ENCODE results near the gene CST6. TPM values are rescaled to one million over a fixed set of nuclear protein-coding genes. Genes with fewer than 3 reads are reported as not detected.
"Not testable (repeated sequence)": the region's sequence is repeated elsewhere in the genome, so short reads cannot be mapped to it uniquely, and the experiment has no call there.

The CST6 gene
- total and polyA plus RNA-seq, 2 donors = 0.37 to 0.58 TPM

GRCh38 chr11:66014804-66015453 lies 3.1 kb downstream of the CST6 start:
- H3K27ac ChIP-seq (ENCODE audit: low read depth) = no peak overlapping the region
- H3K4me1 ChIP-seq (ENCODE audit: insufficient read depth) = no peaks in the 10 kb centered on the region
- H3K36me3 ChIP-seq (ENCODE audit: insufficient read depth) = no peaks in the 10 kb centered on the region
- no peak for DNase-seq (ENCODE audit: extremely low spot score)
- no peak overlapping the region for H3K4me3 ChIP-seq (ENCODE audit: low read depth, low read length)
- 88% methylated on average over 6 of the region's 6 CpGs for WGBS

GRCh38 chr11:66015454-66015881 lies 3.7 kb downstream of the CST6 start:
- Histone ChIP-seq H3K36me3 (ENCODE audit: insufficient read depth) (no peaks in the 10 kb centered on the region), H3K4me1 (ENCODE audit: insufficient read depth) (no peaks in the 10 kb centered on the region), H3K4me3 (ENCODE audit: low read depth, low read length) (no peak overlapping the region), H3K27ac (ENCODE audit: low read depth) (no peak overlapping the region)
- WGBS = 74% methylated on average over 7 of the region's 7 CpGs
- DNase-seq (ENCODE audit: extremely low spot score) = no peak

- Histone ChIP-seq H3K27ac (ENCODE audit: low read depth) (no peak overlapping the region), H3K4me1 (ENCODE audit: insufficient read depth) (no peaks in the 10 kb centered on the region), H3K4me3 (ENCODE audit: low read depth, low read length) (no peak overlapping the region), H3K36me3 (ENCODE audit: insufficient read depth) (no peaks in the 10 kb centered on the region)
- WGBS = 84% methylated on average over 18 of the region's 18 CpGs
- no peak for DNase-seq (ENCODE audit: extremely low spot score)
Observed at GRCh38 chr11:66015936-66016792, 4.4 kb downstream of the CST6 start.

GRCh38 chr11:66016793-66017177 lies 5.0 kb downstream of the CST6 start:
- no peaks in the 10 kb centered on the region for H3K4me1 ChIP-seq (ENCODE audit: insufficient read depth)
- 84% methylated on average over 10 of the region's 10 CpGs for WGBS
- no peak overlapping the region for H3K4me3 ChIP-seq (ENCODE audit: low read depth, low read length)

GRCh38 chr11:66017321-66017720 lies 5.5 kb downstream of the CST6 start:
- no peaks in the 10 kb centered on the region for H3K4me1 ChIP-seq (ENCODE audit: insufficient read depth)
- no peak overlapping the region for H3K27ac ChIP-seq (ENCODE audit: low read depth)

More at GRCh38 chr11:66016793-66017177, 5.0 kb downstream of the CST6 start:
- no peaks in the 10 kb centered on the region for H3K36me3 ChIP-seq (ENCODE audit: insufficient read depth)
- no peak for DNase-seq (ENCODE audit: extremely low spot score)
- H3K27ac ChIP-seq (ENCODE audit: low read depth) = no peak overlapping the region

GRCh38 chr11:66020212-66020611 lies 8.4 kb downstream of the CST6 start:
- H3K4me3 ChIP-seq (ENCODE audit: low read depth, low read length) = no peak overlapping the region
- 69% methylated on average over 8 of the region's 8 CpGs for WGBS
- H3K27ac ChIP-seq (ENCODE audit: low read depth) = no peak overlapping the region
- no peaks in the 10 kb centered on the region for H3K4me1 ChIP-seq (ENCODE audit: insufficient read depth)
- H3K36me3 ChIP-seq (ENCODE audit: insufficient read depth) = no peaks in the 10 kb centered on the region
- DNase-seq (ENCODE audit: extremely low spot score) = no peak

More at GRCh38 chr11:66017321-66017720, 5.5 kb downstream of the CST6 start:
- no peak overlapping the region for H3K4me3 ChIP-seq (ENCODE audit: low read depth, low read length)
- no peak for DNase-seq (ENCODE audit: extremely low spot score)
- no peaks in the 10 kb centered on the region for H3K36me3 ChIP-seq (ENCODE audit: insufficient read depth)
- 70% methylated on average over 4 of the region's 4 CpGs for WGBS

GRCh38 chr11:66020618-66021357 lies 9.0 kb downstream of the CST6 start:
- H3K36me3 ChIP-seq (ENCODE audit: insufficient read depth) = no peaks in the 10 kb centered on the region
- H3K27ac ChIP-seq (ENCODE audit: low read depth) = no peak overlapping the region
- DNase-seq (ENCODE audit: extremely low spot score) = no peak
- WGBS = 81% methylated on average over 25 of the region's 25 CpGs
- no peak overlapping the region for H3K4me3 ChIP-seq (ENCODE audit: low read depth, low read length)
- no peaks in the 10 kb centered on the region for H3K4me1 ChIP-seq (ENCODE audit: insufficient read depth)

GRCh38 chr11:66022401-66023185 lies 10.8 kb downstream of the CST6 start:
- H3K4me3 ChIP-seq (ENCODE audit: low read depth, low read length) = no peak overlapping the region
- 22% methylated on average over 46 of the region's 46 CpGs for WGBS
- H3K36me3 ChIP-seq (ENCODE audit: insufficient read depth) = no peaks in the 10 kb centered on the region
- no peak for DNase-seq (ENCODE audit: extremely low spot score)
- H3K27ac ChIP-seq (ENCODE audit: low read depth) = no peak overlapping the region
- no peaks in the 10 kb centered on the region for H3K4me1 ChIP-seq (ENCODE audit: insufficient read depth)

GRCh38 chr11:66023186-66023440 lies 11.3 kb downstream of the CST6 start:
- H3K36me3 ChIP-seq (ENCODE audit: insufficient read depth); DNase-seq (ENCODE audit: extremely low spot score); H3K4me1 ChIP-seq (ENCODE audit: insufficient read depth); H3K4me3 ChIP-seq (ENCODE audit: low read depth, low read length); H3K27ac ChIP-seq (ENCODE audit: low read depth): not testable (repeated sequence)
- WGBS = 91% methylated on average over 5 of the region's 5 CpGs

- H3K27ac ChIP-seq (ENCODE audit: low read depth) = no peak within 1 kb of the TSS
- no peak within 1 kb of the TSS for H3K4me3 ChIP-seq (ENCODE audit: low read depth, low read length)
- H3K4me1 ChIP-seq (ENCODE audit: insufficient read depth) = no peaks in the 10 kb centered on the region
- DNase-seq (ENCODE audit: extremely low spot score) = no peak
- 90% methylated on average over 18 of the region's 18 CpGs for WGBS
- no peaks in the 10 kb centered on the region for H3K36me3 ChIP-seq (ENCODE audit: insufficient read depth)
Observed at GRCh38 chr11:66026017-66026529, 14.3 kb downstream of the CST6 start, which contains the start of gene CATSPER1. TSS of gene CATSPER1 (minus strand) at chr11:66026479. CDS start at chr11:66026379, 100 bp downstream.

- H3K36me3 ChIP-seq (ENCODE audit: insufficient read depth) = no peaks in the 10 kb centered on the region
- 78% methylated on average over 8 of the region's 8 CpGs for WGBS
- H3K4me1 ChIP-seq (ENCODE audit: insufficient read depth) = no peaks in the 10 kb centered on the region
- no peak for DNase-seq (ENCODE audit: extremely low spot score)
- no peak overlapping the region for H3K4me3 ChIP-seq (ENCODE audit: low read depth, low read length)
- H3K27ac ChIP-seq (ENCODE audit: low read depth) = no peak overlapping the region
Observed at GRCh38 chr11:66032957-66033735, 21.3 kb downstream of the CST6 start.

- DNase-seq (ENCODE audit: extremely low spot score) = no peak
- Histone ChIP-seq H3K4me1 (ENCODE audit: insufficient read depth) (no peaks in the 10 kb centered on the region), H3K4me3 (ENCODE audit: low read depth, low read length) (no peak overlapping the region), H3K27ac (ENCODE audit: low read depth) (no peak overlapping the region), H3K36me3 (ENCODE audit: insufficient read depth) (no peaks in the 10 kb centered on the region)
- 64% methylated on average over 9 of the region's 9 CpGs for WGBS
Observed at GRCh38 chr11:66035653-66036333, 24.0 kb downstream of the CST6 start.
